NCI-H748 treated with DMSO at 0.1 percent for 48 hours (cell line): ENCODE measurements around the gene POLR2E.
A peak's percentile ranks its signal among the peaks of the same experiment; 100 is the strongest.
"Not testable (repeated sequence)": the region's sequence is repeated elsewhere in the genome, so short reads cannot be mapped to it uniquely, and the experiment has no call there.

ENCODE experiments used
- DNase-seq: peaks from one replicate; lab custom pipeline; 2025; lab: John Stamatoyannopoulos, UW

The POLR2E gene

GRCh38 chr19:1094978-1095701, at the start of gene POLR2E:
Gene POLR2E, minus strand, starts transcription at chr19:1095375. Its CDS starts 60 bp downstream, at chr19:1095315.
- peak; percentile 85 for DNase-seq

GRCh38 chr19:1144741-1145140, 49.6 kb upstream of the POLR2E start:
- no peak for DNase-seq

- DNase-seq = no peak
These were observed 48.7 kb upstream of the POLR2E start for GRCh38 chr19:1143828-1144399.

- no peak for DNase-seq
These were observed 46.8 kb upstream of the POLR2E start for GRCh38 chr19:1141944-1142343.

DNA sequence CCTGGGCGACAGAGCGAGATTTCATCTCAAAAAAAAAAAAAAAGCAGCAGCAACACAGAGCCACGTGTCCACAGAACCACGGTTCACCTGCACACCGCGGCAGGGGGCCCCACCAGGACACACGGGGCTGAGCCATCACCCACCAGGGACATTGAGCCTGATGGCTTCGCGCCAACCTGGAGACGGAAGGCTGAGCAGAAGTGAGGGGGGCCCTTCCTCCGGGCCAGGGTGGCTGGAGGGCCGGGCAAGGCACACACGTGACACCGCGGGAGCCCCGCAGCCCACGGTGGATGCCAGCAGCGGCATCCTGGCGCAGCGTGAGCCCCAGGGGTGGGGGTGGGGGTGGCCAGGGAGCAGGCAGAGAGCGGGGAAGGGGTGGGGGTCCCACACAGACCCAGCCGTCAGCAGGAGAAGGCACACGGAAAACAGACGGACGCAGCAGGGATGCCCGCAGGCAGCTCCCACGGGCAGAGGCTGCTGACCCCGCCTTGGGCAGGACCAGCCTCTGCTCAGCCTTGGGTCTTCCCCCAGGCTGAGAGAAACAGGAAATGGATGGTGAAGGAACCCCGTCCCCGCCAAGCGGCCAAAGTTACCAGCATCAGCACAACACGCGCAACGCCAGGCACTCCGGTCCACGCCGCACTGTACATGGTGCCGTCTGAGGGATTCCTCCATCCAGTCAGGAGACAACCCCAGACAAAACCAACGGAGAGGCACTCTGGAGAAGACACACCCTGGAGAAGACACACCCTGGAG, 45.3 kb upstream of the POLR2E start:
- no peak for DNase-seq

DNA sequence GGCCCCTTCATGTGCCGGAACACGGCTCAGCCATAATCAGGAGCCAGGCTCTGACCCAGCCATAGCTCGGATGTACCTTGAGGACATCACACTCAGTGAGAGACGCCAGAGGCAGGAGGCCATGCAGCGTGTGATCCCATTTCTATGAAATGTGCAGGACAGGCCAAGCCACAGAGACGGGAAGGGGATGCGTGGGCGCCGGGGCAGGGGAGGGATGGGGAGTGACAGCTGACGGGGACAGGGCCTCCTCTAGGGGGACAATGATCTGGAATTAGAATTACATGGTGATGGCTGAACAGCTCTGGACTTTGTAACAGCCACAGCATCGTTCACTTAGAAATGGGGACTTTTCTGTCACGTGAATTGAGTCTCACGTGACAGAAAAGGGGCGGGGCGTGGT, 44.0 kb upstream of the POLR2E start:
- no peak for DNase-seq

GRCh38 chr19:1138121-1138520, 42.9 kb upstream of the POLR2E start:
- DNase-seq = no peak

DNA sequence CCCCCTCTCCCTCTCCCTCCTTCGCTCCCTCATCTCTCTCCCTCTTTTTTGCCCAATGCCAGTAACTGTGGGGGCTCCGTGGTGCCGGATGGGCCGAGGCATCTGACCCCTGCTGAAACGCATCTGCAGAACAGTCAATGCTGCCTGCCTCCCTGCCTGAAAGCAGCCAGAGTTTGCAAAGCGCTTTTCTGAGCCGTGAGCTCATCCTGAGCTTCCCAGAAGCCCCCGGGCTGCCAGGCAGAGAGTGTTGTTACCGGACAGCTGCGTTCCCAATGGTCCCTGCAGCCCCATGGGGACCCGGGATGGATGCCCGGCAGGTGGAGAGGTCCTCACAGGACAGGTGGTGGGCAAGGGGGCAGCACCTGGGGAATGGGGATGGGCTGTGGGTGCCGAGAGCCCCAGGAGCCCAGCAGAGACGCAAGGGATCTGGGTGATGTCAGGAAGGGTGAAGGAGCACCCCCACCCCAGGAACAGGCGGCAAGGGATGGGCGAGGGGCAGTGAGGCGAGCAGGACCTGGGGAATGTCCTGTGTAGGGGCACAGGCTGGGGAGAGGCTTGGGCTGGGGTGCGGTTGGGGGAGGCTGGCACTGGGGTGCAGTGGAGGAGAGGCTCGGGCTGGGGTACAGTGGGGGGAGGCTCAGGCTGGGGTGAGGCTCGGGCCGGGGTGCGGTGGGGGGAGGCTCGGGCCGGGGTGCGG, 41.6 kb upstream of the POLR2E start:
- no peak for DNase-seq

DNA sequence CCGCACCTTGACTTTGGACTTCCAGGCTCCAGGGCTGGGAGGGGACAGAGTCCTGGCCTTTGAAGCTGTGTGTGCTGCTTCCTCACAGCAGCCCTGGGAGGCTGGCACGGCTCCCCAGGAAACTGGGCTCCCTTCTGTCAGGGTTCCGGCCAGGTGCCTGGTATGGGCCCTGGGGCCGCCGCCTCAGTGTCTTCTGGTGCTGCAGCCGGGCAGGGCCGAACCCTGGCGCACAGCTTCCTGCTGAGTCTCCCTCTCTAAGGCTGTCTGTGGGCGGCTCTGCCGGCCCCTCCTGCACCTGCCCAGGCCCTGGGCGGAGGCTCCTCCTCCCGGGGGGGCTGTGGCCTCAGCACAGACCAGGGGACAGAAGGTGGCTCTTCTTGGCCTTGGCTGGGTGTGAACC, 41.0 kb upstream of the POLR2E start:
- DNase-seq = no peak

DNA sequence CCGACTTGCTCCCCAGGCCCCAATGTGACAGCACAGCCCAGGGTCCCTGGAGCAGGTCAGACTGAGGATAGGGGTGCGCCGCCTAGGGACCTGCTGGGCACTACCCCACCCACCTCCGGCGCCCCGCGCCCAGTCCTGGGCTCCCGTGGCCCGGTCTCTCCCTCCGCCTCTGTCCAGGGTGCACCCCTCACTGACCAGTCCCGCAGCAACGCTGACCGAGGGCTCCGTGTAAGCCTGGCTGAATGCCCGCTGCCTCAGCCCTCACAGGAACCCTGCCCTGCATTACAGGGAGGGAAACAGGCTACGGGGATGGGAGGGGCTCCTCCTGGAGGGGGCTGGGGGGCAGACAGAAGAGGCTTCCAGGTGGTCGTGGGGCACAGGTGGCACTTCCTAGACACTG, 40.3 kb upstream of the POLR2E start:
- no peak for DNase-seq

DNA sequence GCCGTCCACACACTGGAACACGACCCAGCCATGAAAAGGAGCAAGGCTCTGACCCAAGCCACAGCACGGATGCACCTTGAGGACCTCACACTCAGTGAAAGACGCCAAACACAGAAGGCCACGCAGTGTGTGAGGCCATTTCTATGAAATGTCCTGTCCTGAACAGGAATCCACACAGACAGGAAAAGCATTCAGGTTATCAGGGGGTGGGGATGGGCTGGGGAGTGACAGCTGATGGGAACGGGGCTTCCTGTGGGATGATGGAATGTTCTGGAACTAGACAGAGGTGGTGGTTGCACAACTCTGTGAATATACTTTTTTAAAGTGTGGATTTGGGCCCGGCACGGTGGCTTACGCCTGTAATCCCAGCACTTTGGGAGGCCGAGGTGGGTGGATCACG, 39.3 kb upstream of the POLR2E start:
- DNase-seq = no peak

GRCh38 chr19:1133471-1133929, 38.3 kb upstream of the POLR2E start:
- DNase-seq = no peak

DNA sequence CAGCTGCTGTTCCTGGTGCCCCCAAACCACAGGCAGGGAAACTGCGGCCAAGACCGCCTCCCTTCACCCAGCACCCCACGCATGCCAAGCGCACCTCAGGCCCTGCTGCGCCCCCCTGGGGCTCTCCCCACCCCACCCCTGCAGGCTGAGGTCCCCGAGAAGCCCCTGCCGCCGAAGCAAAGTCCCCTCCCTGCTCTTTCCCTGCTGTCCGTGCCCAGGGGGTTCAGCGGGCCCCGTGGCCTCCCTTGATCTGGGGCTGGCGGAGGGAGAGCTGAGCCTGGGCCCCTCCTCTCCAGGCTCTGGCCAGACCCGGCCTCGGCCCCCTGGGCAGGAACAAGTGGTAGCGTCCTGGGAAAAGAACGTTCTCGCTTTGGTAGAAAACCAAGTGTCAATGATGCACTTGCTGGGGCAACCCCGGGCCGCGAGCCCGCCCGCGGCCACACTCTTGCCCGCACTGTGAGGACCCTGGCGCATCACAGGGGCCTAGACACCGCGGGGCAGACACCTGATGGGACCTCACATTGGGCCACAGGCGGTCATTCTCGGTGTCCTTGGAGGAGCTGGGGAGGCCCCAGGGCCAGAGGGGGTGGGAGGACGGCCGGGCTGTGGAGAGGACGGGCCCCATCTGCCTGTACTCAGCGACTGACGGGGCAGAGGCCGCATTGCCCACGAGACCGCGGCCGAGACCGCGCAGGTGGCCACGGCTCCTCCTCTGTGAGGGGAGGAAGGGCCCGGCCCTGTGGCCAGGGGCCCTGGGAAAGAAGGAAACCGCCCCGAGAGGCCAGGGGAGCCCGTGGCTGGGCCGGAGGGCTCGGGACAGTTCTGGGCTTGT, 37.6 kb upstream of the POLR2E start:
- no peak for DNase-seq

DNA sequence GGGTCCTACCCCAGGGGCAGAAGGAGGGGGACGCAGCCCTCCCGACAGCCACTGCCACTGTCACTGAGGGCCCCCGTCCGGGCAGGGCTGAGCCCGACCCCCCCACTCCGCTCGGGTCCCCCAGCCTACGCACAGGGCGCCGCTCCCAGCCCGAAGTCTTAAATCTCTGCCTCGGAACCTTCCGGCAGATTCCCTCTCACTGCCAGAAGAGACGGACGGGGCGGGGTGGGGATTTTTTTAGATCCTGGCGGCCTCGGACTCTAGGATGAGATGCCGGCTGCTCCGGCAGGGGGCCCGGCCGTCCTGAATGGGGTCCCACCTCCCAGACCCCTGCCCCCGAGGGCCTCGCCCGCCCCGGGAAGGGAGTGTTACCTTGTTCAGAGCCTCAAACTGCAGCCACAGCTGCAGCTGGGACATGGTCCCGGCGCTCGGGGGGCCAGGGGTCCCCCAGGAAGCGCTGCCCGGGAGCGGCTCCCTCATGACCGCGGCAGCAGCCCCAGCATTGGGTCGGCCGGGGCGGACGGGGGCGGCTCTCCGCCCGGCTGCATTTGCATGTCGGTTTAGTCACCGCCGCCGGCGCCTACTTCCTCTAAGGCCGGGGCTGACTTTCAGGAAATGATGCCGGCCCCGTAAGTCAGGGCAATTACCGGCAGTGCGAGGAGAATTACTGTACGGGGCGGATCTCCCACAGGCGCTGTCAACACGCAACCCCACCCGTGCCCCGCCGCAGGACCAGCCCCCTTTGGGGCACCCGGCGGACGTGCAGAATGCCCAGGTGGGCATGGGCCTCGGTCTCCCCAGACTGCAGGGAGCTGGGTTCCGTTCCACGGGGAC, 36.8 kb upstream of the POLR2E start:
- DNase-seq = no peak

GRCh38 chr19:1130771-1131717, 35.9 kb upstream of the POLR2E start:
- no peak for DNase-seq

DNA sequence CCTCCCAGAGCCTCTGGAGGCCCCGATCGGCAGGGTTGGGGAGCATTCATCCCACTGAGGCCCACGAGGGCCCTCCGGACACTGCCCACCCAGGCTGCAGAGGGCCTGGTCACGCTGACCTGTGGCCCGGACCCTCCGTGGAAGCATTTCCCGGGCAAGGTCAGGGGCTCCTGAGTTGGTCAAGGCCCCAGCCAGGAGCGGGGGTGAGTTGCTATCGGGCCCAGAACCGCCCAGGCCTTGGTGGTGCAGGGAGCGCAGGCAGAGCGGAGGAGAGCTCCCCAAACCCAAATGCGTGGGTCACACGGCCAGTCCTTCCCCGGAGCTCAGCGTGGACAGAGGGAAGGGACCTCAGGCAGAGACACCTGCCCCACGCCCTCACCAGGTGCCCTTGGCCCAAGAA, 34.4 kb upstream of the POLR2E start:
- DNase-seq = no peak

- DNase-seq = not testable (repeated sequence)
These were observed 33.9 kb upstream of the POLR2E start for GRCh38 chr19:1129084-1129483.

GRCh38 chr19:1128106-1128505, 32.9 kb upstream of the POLR2E start:
- no peak for DNase-seq

DNA sequence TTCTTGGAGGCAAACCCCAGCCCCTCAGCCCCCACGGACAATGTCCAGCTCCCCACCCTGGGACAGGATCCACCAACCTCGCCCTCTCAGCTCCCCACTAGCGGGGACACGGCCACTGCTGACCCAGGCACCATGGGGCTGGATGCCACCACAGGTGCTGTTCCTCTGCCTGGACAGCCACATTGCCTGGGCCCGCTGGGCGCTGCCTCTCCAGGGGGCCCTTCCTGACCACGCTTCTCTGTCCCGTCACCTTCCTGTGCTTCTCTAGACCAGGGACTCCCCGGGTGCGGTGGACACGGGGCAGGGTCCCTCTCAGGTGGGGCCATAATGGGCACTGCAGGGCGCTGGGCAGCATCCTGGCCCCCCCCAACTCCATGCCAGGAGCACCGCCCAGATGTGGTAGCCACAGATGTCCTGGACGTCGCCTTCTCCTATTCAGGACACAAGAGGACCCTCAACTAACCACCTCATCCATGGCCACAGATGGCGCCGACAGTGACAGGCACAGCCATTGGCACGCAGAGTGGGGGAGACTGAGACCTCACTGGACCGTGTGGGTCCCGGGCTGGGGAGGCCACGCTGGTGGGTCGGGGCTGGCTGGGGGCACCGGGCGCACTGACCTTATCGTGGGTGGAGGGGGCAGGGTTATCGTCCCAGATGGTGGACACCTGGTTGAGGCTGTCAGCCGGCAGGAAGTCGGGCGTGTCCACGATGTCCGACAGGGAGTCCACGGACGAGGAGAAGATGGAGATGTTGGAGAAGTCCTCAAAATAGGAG, 32.0 kb upstream of the POLR2E start:
- DNase-seq = no peak
